HG02798 (cell line): ENCODE results near the gene CAPS2.
"Not testable (repeated sequence)": the region's sequence is repeated elsewhere in the genome, so short reads cannot be mapped to it uniquely, and the experiment has no call there.

ENCODE experiments used
- ATAC-seq: cut with Tn5 transposase; IDR thresholded peaks from one replicate; pipeline ENCODE4 v1.9.1; 2021; ENCODE audit warnings: mild to moderate bottlenecking; ENCODE audit not compliant: unreplicated experiment, poor library complexity

The CAPS2 gene

DNA sequence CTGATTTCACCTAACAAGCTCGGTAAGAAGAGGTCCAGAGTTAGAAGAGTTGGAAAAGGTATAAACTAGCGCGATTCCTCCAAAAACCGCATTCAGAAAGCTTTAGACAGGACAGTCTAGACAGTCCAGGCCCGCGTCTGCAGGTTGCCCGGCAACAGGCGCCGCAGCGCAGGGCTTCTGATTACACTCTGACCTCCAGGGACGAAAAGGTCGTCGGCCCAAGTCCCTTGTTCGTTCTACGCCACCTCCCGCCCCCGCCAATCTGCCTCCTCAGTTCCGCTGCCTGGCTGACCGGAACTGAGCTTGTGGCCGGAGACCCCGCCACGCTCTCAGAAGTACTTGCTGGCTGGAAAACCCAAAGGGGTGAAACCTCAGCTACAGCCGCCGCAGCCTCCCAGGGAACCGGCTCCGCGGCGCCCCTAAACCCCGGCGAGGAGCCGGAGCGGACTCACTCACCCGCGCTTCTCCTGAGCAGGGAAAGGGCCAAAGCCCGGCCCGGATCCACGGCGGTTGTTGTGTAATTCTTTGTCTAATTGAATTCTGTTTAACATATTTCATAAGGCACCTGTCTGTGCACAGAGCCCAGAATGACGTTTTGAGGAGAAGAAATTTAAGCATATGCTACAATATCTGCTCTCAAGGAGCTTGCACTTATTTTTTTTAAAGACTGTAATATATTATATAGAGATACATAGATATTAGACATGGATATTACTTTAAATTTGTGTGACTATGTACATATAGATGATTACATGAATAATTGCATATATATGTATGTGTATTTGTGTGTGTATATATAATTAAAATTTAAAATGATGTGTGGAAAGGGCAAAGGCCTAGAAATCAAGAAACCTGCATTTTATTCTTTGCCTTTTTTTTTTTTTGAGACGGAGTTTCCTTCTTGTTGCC lies at the start of gene CAPS2:
TSS of gene CAPS2 (minus strand) at position 407 of the 909 bp plus-strand sequence. CDS start 3,826 bp downstream, outside the sequence.
- ATAC-seq = peak; percentile 91

DNA sequence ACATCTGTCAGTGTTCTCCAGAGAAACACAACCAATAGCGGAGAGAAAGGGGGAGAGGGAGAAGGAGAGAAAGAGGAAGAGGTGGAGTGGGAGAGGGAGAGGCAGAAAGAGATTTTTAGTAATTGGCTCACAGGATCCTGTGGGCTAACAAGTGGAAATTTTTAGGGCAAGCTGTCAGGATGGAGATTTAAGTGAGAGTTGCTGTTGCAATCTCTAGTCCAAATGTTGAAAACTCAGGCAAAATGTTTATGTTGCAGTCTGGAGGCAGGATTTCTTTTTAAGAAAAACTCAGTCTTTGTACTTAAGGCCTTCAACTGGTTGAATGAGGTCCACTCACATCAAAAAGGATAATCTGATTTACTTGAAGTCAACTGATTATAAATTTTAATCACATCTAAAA lies 48.2 kb upstream of the CAPS2 start:
- no peak for ATAC-seq

DNA sequence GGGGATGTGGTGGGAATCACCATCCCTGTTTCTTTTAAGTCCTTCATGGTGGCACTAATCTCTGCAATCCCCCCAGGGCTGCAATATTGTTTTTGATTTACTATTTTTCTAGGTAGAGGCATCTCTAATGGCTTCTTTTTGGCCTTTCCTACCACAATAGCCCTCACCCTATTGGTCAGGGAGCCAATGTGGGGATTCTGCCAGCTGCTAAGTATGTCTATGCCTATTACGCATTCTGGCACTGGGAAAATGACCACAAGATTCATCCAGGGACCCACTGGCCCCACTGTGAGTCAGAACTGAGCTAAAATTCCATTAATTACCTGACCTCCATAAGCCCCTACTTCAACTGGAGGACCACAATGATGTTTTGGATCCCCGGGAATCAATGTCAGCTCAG lies 44.8 kb upstream of the CAPS2 start:
- ATAC-seq = no peak

DNA sequence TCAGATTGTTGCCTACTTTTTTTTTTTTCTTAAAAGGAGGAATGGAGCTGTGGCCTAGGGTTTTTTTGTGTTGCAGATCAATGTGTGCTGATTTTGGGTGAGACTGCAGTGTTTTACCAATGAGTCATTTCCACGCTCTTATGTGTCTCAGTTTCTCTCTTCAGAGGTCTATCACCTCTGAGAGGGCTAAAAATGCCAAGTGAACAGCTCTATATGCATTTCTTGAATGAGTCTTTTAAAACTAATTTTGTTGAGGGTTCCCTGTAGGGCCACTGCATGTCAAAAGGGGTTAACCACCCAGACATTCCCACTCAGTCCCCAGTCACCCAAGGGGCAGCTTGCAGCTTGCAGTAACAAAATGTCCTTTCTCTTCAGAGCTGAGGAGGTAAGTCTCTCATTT lies 36.5 kb upstream of the CAPS2 start:
- peak; percentile 93 for ATAC-seq

DNA sequence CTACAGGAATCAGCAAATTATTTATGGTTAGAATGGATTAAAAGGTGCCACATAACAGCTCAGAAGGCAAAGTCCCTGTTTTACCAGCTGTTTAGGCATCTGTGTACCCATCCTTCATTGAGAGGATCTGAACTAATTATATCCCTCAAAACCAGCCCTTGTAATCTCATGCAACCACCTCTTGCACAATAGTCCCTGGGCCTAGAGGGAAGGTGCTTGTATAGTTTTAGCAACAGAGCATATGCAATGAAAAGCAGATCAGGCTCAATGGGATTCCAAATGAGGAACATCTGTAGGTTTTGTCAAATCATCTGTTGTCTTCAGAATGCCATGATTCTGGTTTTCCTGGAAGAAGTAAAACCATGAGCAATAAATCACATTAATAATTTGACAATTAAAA lies 34.8 kb upstream of the CAPS2 start:
- ATAC-seq = no peak

DNA sequence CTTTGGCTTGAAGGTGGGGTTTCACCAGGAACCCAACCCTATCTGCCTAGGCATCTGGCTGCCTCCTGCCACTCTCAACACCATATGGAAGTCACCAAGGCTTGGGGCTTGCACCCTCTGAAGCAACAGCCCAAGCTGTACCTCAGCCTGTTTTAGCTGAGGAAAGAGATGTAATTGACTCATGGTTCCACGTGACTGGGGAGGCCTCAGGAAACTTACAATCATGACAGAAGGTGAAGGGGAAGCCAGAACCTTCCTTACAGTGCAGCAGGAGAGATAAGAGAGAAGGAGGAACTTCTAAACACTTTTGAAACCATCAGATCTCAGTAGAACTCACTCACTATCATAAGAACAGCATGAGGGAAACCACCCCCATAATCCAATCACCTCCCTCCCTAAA lies 31.3 kb upstream of the CAPS2 start:
- no peak for ATAC-seq

DNA sequence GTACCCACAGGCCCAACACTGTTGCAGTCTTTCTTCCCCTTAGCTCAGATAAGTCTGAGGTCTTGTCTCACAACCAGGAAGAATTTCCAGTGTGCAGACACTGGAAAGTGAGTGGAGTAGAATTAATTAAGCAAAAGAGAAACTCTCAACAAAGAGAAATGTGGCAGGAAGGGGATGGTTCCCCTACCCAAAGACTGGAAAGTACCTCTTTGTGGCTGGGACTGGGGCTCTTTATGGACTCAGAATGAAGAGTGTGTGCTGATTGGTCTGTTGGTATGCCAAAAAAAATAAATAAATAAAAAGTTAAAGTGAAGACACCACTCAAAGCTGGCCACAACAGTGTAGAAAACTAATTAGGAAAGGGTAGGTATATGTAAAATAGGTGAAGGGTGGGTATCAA lies 30.8 kb upstream of the CAPS2 start:
- no peak for ATAC-seq

DNA sequence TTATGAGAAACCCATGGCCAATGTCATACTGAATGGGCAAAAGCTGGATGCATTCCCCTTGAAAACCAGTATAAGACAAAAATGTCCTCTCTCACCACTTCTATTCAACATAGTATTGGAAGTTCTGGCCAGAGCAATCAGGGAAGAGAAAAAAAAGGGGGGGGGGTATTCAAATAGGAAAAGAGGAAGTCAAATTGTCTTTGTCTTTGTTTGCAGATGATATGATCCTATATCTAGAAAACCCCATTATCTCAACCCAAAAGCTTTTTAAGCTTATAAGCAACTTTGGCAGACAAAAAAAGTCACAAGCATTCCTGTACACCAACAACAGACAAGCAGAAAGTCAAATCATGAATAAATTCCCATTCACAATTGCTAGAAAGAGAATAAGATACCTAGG lies 23.9 kb upstream of the CAPS2 start:
- no peak for ATAC-seq

DNA sequence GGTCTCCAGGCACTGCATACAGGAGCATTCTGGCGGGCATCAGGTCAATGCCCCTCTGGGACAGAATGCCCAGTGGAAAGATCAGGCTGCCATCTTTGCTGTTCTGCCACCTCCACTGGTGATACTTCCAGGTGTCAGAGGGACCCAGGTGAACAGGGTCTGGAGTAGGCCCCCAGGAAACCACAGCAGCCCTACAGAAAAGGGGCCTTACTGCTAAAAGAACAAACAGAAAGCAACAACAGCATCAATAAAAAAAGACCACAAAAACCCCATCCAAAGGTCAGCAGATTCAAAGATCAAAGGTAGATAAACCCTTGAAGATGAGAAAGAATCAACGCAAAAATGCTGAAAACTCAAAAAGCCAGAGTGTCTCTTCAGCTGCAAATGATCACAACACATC lies 20.3 kb upstream of the CAPS2 start:
- ATAC-seq = no peak

DNA sequence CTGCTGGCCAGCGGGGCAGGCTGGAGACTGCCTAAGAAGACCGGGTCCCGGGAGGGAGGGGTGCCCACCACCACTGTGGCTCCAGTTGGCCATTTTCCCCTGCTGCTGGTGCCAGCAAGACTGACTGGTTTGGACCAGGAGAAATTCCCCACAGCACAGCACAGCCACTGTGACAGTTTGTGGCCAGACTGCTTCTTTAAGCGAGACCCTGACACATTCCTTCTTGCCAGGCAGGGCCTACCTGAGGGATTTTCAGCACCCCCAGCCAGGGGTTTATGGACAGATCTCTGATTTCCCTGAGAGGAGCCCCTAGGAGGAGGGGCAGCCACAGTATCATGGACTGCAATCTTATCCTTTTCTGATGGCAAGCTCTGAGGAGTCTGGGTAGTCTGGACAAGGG lies 19.8 kb upstream of the CAPS2 start:
- ATAC-seq = no peak

DNA sequence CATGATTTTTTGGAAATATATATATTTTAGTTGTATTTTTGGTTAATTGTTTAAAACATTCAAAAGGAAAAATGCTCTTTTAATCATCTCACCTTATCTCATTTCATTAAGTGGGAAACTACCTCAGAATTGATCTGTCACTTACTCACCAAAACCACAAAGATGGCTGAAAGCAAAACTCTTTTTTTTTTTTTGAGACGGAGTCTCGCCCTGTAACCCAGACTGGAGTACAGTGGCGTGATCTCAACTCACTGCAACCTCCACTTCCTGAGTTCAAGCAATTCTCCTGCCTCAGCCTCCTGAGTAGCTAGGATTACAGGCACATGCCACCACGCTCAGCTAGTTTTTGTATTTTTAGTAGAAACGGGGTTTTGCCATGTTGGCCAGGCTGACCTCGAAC lies 16.1 kb upstream of the CAPS2 start:
- not testable (repeated sequence) for ATAC-seq

DNA sequence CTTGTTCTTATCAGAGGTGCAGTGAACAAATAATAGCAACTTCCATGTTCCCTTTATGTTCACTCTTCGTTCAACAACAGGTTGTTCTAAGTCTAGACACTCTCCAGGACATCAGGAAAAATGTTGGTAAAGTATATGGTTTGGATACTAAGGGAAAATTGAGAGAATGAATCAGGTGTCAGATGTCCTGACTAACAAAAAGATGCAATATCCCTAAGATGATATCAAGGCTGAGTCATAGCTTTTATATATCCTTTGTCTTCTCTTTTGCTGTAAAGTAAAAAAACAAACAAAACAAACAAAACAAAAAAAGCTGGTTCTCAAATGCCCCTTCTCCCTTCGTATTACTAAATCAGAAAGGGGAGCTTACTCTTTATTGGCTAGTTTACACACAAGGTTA lies 15.4 kb upstream of the CAPS2 start:
- ATAC-seq = no peak

DNA sequence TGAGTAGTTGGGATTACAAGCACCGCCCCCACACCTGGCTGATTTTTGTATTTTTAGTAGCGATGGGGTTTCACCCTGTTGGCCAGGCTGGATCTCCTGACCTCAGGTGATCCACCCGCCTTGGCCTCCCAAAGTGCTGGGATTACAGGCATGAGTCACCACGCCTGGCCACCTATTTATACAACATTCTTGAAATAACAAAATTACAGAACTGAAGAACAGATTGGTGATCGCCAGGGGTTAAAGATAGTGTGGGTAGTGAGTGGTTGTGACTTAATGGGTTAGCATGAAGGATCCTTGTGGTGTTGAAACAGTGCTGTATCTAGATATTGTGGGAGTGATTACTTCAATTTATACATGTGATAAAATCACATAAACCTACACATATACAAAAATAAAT lies 11.7 kb upstream of the CAPS2 start:
- ATAC-seq = no peak

DNA sequence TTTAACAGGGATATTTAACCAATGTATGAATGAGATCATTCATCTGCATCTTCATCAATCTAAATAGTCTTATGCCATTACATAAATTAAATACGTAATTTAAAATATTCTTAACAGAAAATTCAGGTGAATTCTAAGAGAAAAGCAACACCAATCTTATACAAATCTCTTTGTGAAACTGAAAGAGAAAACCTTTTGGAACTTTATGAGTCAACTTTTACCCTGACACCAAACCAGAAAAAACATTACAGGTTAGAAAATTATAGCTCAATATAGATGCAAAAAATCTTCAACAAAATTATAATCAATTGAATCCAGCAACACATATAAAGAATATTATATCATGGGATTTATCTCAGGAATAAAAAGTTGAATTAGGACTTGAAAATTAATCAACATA lies 7.8 kb upstream of the CAPS2 start:
- peak; percentile 50 for ATAC-seq

DNA sequence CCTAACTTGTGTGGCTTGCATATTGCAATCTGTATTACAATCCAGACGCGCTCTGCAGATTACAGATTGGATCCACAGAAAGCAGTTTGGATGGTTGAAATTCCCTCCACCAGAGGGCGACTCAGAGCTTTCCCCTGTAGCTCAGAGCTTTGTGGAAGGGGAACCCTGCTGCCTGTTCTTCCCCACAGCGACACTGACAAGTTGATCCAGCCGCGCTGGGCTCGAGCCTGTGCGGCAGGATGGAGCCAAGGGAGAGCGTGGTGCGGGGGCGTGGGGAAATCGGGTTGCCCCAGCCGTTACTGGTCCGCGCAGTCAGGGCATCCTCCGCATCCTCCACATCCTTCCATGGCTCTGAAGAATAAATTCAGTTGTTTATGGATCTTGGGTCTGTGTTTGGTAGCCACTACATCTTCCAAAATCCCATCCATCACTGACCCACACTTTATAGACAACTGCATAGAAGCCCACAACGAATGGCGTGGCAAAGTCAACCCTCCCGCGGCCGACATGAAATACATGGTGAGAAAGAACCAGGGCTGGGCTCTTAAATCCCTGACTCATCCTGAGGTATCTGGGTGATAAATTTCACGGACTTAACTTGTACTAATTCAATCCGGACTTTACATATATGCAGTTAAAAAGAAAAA lies 4.4 kb upstream of the CAPS2 start, which contains the start of gene GLIPR1L1:
TSS of gene GLIPR1L1 (plus strand) at position 287 of the 647 bp plus-strand sequence. CDS start at position 346, 59 bp downstream.
- peak; percentile 63 for ATAC-seq

DNA sequence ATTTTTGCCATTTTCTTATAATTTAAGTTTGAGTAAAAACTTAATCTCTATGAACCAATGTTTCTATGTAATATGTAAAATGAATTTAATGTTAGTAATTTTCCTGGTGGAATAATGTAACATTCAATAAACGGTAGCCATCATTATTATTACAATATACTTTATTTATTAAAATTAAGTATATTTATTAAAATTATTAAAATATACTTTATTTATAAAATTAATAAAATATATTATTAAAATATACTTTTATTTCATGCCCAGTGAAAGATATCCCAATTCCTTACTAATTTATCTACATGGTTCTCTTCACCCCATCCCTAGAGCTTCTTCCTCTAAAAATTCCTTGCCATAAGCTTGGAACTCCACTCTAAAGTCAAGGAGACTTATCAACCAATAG lies 2.5 kb downstream of the CAPS2 start:
- ATAC-seq = no peak

DNA sequence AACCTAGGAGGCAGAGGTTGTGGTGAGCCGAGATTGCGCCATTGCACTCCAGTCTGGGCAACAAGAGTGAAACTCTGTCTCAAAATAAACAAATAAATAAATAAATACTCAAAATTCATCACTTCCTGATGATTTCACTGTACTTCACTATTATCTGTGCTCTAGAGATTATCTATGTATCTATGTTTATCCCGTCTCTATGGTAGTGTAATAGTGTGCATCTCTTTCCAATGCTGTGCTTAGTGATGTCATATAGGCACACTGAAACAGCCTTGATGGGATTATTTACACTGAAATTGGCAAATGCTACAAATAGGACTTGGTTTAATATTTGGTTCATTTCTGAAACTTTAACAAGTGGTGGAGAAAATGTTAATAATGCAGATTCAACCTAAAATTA lies 6.5 kb downstream of the CAPS2 start:
- no peak for ATAC-seq

DNA sequence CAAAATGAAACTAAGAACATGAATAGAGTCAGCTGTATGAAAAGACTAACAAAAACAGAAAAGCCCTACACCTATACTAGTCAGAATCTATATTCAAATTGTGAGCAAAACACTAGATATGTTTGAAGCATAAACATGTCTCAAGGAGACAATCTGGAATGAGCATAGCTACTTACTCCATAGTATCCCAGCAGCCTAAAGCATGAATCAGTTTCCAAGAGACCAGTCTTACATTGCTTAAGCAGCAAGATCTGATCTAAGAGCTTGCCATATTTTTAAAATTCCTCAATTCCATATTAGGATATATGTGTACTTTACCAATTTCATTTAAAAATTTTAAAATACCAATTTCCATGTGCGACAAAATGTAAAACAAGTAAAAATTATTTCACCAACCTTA lies 7.7 kb downstream of the CAPS2 start:
- ATAC-seq = no peak

DNA sequence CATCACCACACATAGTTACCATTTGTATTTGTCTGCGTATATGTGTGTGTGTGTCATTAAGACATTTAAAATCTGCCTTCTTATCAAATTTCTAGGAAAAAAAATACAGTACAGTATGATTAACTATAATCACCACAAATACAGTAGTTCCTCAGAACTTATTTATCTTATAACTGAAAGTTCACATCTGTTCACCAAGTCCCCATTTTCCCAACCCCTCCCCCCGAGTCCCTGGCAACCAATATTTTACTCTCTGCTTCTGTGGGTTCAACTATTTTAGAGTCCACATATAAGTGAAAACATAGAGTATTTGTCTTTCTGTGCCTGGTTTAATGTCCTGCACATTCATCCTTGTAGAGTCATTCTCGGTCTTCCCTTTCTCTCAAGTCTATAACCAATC lies 12.3 kb downstream of the CAPS2 start:
- no peak for ATAC-seq

DNA sequence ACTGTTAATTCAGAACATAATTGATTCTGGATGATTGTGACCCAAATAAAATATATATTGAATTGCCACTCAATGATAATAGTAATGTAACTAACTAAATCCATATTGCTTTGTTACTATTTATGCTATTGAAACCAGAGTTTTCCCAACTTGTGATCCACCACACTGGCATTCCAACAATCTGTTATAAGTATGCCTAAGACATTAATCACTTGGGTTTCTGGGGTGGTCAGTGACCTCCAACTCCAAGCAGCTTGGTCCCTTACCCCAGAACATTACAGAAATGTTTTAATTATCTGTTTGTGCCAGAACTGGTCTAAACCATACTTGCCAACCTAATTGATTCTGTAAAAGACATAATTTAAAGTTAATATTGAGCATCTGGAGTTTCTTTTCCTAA lies 14.6 kb downstream of the CAPS2 start:
- ATAC-seq = no peak

DNA sequence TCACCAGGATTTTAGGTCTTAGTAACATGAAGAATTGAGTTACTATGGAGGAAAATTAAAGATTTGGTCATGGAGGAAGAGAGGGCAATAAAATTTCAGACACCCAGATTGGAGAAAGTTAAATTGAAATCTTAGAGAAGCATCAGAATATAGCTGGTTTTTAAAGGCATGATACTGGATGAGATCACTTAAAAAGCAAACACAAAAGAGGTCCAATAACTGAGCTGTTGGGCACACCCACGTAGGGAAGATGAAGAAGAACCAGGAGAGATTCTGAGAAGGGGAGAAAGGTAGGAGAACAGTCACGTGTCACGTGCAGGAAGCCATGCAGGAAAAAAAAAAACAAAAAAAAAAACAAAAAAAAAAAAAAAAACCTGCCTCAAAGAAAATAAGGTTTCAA lies 18.8 kb downstream of the CAPS2 start:
- ATAC-seq = no peak

DNA sequence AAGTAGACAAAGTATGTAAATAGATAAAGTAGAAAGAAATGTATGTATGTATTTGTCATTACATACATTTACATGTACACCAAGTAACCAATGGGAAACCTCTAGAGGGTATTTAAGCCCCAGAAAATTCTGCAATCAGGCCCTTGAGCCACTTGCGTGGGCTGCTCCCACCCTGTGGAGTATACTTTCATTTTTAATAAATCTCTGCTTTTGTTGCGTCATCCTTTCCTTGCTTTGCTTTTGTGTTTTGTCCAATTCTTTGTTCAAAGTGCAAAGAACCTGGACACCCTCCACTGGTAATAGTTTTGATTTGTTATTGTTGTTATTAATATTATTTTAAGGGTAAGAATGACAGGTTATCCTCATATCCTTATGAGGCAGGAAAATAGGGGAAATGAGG lies 21.8 kb downstream of the CAPS2 start:
- no peak for ATAC-seq
